ENCODE data around the gene SH2B3. TPM values are rescaled to one million over a fixed set of nuclear protein-coding genes. Genes with fewer than 3 reads are reported as not detected.
"Not testable (repeated sequence)": the region's sequence is repeated elsewhere in the genome, so short reads cannot be mapped to it uniquely, and the experiment has no call there.

The SH2B3 gene
- total and polyA plus RNA-seq, 7 experiments from 2014 or later, result 3.5 to 71.4 (median 19.7) TPM

DNA sequence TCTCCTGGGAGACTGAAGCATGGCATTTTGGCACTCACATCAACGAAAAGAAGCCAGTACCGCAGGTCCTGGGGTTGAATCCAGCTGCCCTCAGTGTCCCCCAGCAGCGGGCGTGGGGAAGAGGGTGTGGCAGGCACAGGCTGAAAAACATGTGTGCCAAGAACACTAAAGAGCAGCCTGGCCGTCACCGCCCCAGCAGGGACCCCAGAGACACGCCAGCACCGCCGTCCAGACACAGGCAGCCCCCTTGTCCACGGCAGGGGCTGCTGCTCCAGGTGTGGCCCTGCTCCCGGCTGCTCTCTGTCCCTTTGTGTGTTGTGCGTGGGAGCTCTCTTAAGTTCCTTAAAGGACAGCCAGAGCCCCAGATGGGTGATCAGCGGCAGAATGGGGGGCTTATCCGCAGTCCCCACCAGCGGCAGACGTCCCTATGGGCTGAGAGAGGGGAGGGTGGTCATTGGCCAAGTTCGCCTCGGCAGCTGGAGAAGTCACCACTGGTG, 37.4 kb upstream of the SH2B3 start:
- Histone ChIP-seq H3K4me1 (ENCODE audit: control insufficient read depth in 2 of 2, insufficient read depth in 2 of 2, low read length in 2 of 2) (peaks cover 14 to 19% of the 10 kb centered on the region in 2 donors), H3K9me3 (ENCODE audit: control insufficient read depth in 2 of 3, low read length in 3 of 3) (no peaks in the 10 kb centered on the region), H3K27me3 (ENCODE audit: control insufficient read depth in 2 of 2, insufficient read depth in 2 of 2, low read length in 2 of 2) (no peaks in the 10 kb centered on the region), H3K4me3 (ENCODE audit: low read length) (peak overlapping the region; percentile 81), H3K36me3 (ENCODE audit: control insufficient read depth in 2 of 3, insufficient read depth in 3 of 3, low read length in 3 of 3) (no peaks in the 10 kb centered on the region), H3K27ac (ENCODE audit: low read depth, low read length) (peak overlapping the region; percentile 56)
- ChIA-PET CTCF (no interaction called here), POLR2A (interaction anchor here (0.6 kb wide), 1 partner anchor 1012 kb away, joined by 4 read pairs; no protein-coding TSS in a partner anchor)
- DNase-seq (peak in 4 of 9 donors; percentile 3 to 20 (median 12)), ATAC-seq (peak; percentile 18)
- H3K9me3 Mint-ChIP-seq, result no peaks in the 10 kb centered on the region
- H3K27ac Mint-ChIP-seq, result peak overlapping the region in 4 of 9 donors; percentile 47 to 80 (median 56)
- peaks cover 15 to 32% (median 24%) of the 10 kb centered on the region in 7 donors for H3K4me1 Mint-ChIP-seq
- peaks cover 0 to 26% (median 0%) of the 10 kb centered on the region in 5 donors for H3K27me3 Mint-ChIP-seq
- peak overlapping the region; percentile 69 to 88 (median 82) for H3K4me3 Mint-ChIP-seq
- peaks cover 0 to 10% (median 0%) of the 10 kb centered on the region in 5 donors for H3K36me3 Mint-ChIP-seq
- intact Hi-C loops (cut with micrococcal nuclease), result loop anchor here in 1 of 2 donors (2.0 to 5.0 kb wide), 2 partner anchors 36 to 1039 kb away; partner anchors contain the start of genes RPL6 and SH2B3

DNA sequence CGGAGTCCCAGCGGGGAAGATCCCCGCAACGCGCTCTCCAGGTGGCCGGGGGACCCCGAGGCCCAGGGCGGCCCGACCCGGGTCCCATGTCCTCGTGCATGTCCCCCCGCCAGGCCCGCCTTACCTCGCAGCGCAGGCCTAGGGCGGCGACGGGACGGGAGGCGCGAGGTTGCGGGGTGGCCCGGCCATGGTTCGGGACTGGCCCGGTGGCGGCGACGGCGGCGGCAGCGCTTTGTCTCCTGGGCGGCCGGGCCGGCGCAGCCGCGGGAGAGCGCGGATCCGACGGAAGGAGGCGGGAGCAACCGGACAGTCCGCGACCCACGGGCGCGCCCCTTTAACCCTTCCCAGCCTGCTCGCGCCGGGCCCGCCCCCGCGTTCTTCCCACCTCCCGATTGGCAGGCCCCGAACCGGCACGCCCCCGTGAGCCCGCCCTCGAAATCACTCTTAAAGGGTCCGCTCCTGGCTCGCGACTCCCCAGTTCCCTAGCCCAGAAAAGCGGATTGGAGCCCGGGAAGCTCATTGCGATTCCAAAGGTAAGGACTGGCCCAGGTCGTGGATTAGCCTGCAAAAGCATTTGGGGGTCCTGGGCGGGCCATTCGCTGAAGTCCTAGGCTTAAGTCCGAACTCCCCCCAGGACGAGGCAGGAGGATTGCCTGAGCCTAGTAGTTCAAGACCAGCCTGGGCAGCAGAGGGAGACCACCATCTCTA, 36.8 kb upstream of the SH2B3 start, which contains the start of gene PHETA1:
Gene PHETA1, minus strand, starts transcription at position 308 of the 708 bp plus-strand sequence. CDS start 5,668 bp downstream, outside the sequence.
- Mint-ChIP-seq H3K4me3 (peak within 1 kb of the TSS; percentile 79 to 90 (median 86)), H3K4me1 (peaks cover 15 to 32% (median 24%) of the 10 kb centered on the region in 7 donors), H3K27me3 (peaks cover 0 to 26% (median 0%) of the 10 kb centered on the region in 5 donors), H3K36me3 (peaks cover 0 to 4% (median 0%) of the 10 kb centered on the region in 5 donors), H3K27ac (peak within 1 kb of the TSS in 6 of 9 donors; percentile 53 to 80 (median 67)), H3K9me3 (no peaks in the 10 kb centered on the region)
- Histone ChIP-seq H3K4me1 (ENCODE audit: control insufficient read depth in 2 of 2, insufficient read depth in 2 of 2, low read length in 2 of 2) (peaks cover 14 to 19% of the 10 kb centered on the region in 2 donors), H3K36me3 (ENCODE audit: control insufficient read depth in 2 of 3, insufficient read depth in 3 of 3, low read length in 3 of 3) (no peaks in the 10 kb centered on the region), H3K27ac (ENCODE audit: low read depth, low read length) (peak within 1 kb of the TSS; percentile 56), H3K4me3 (ENCODE audit: low read length) (peak within 1 kb of the TSS; percentile 81), H3K9me3 (ENCODE audit: control insufficient read depth in 2 of 3, low read length in 3 of 3) (no peaks in the 10 kb centered on the region), H3K27me3 (ENCODE audit: control insufficient read depth in 2 of 2, insufficient read depth in 2 of 2, low read length in 2 of 2) (no peaks in the 10 kb centered on the region)
- CTCF ChIA-PET, result no interaction called here
- POLR2A ChIA-PET, result interaction anchor here (0.6 kb wide), 1 partner anchor 1011 kb away, joined by 4 read pairs; no protein-coding TSS in a partner anchor
- intact Hi-C loops (cut with micrococcal nuclease), result loop anchor here in 1 of 2 donors (1.0 to 5.0 kb wide), 3 partner anchors 36 to 1038 kb away; partner anchors contain the start of genes ATXN2, RPL6 and SH2B3
- peak; percentile 34 to 88 (median 55) for DNase-seq
- ATAC-seq, result peak; percentile 96

DNA sequence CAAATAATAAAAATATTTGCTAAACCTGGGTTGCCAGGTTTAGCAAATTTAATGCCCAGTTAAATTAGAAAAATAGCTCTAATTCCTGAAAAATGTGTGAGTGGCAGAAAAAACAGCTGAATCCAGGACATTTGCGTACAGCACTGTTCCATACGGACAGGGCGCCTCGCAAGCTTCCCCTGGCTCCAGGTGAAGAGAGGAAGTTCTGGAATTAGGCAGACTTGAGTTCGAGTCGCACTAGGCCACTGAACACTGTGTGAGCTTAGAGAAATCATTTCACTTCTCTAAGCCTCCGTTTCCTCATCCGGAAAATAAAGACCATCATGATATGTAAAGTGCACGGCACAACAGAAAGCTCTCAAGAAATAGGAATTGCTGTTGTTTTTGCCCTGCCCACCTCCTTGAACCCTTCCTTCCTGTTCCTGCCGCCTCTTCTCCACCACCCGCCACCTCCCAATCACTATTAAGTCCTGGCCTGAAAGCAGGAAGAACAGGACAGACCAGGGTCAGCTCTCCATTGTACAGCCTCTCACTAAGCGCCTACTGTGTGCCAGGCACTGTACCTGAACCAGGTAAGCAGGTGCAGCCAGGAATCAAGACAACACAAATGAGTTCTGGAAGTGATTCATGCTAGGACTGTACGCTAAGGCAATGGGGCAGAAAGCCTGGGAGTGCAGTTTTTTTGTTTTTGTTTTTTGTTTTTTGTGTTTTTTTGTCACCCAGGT, 36.1 kb upstream of the SH2B3 start:
- Histone ChIP-seq H3K4me1 (ENCODE audit: control insufficient read depth in 2 of 2, insufficient read depth in 2 of 2, low read length in 2 of 2) (peaks cover 14 to 19% of the 10 kb centered on the region in 2 donors), H3K9me3 (ENCODE audit: control insufficient read depth in 2 of 3, low read length in 3 of 3) (no peaks in the 10 kb centered on the region), H3K36me3 (ENCODE audit: control insufficient read depth in 2 of 3, insufficient read depth in 3 of 3, low read length in 3 of 3) (no peaks in the 10 kb centered on the region), H3K27me3 (ENCODE audit: control insufficient read depth in 2 of 2, insufficient read depth in 2 of 2, low read length in 2 of 2) (no peaks in the 10 kb centered on the region), H3K27ac (ENCODE audit: low read depth, low read length) (peak overlapping the region; percentile 56), H3K4me3 (ENCODE audit: low read length) (peak overlapping the region; percentile 81)
- intact Hi-C loops (cut with micrococcal nuclease), result loop anchor here in 1 of 2 donors (1.0 to 5.0 kb wide), 3 partner anchors 35 to 1038 kb away; partner anchors contain the start of genes ATXN2, RPL6 and SH2B3
- CTCF ChIA-PET, result no interaction called here
- peaks cover 15 to 33% (median 24%) of the 10 kb centered on the region in 7 donors for H3K4me1 Mint-ChIP-seq
- H3K27me3 Mint-ChIP-seq, result peaks cover 0 to 26% (median 0%) of the 10 kb centered on the region in 5 donors
- POLR2A ChIA-PET, result no interaction called here
- H3K4me3 Mint-ChIP-seq, result peak overlapping the region; percentile 79 to 90 (median 86)
- H3K9me3 Mint-ChIP-seq, result no peaks in the 10 kb centered on the region
- DNase-seq (no peak), ATAC-seq (no peak)
- H3K36me3 Mint-ChIP-seq, result peaks cover 0 to 4% (median 0%) of the 10 kb centered on the region in 5 donors
- H3K27ac Mint-ChIP-seq, result peak overlapping the region in 4 of 9 donors; percentile 22 to 72 (median 55)

DNA sequence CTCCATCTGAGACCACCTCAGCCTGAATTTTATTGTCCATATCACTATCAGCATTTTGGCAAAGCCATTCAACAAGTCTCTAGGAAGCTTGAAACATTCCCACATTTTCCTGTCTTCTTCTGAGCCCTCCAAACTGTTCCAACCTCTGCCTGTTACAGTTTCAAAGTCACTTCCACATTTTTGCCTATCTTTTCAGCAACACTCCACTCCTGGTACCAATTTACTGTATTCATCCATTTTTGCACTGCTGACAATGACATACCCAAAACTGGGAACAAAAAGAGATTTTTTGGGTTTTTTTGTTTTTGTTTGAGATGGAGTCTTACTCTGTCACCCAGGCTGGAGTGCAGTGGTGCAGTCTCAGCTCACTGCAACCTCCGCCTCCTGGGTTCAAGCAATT, 32.5 kb upstream of the SH2B3 start:
- H3K36me3 ChIP-seq (ENCODE audit: control insufficient read depth in 2 of 3, insufficient read depth in 3 of 3, low read length in 3 of 3); H3K4me3 ChIP-seq (ENCODE audit: low read length); intact Hi-C loops (cut with micrococcal nuclease); H3K27me3 ChIP-seq (ENCODE audit: control insufficient read depth in 2 of 2, insufficient read depth in 2 of 2, low read length in 2 of 2); H3K27ac Mint-ChIP-seq; H3K27ac ChIP-seq (ENCODE audit: low read depth, low read length); H3K9me3 Mint-ChIP-seq; H3K9me3 ChIP-seq (ENCODE audit: control insufficient read depth in 2 of 3, low read length in 3 of 3); H3K36me3 Mint-ChIP-seq; POLR2A ChIA-PET; DNase-seq; ATAC-seq; H3K27me3 Mint-ChIP-seq: not testable (repeated sequence)
- peaks cover 13% of the 10 kb centered on the region in 2 donors for H3K4me1 ChIP-seq (ENCODE audit: control insufficient read depth in 2 of 2, insufficient read depth in 2 of 2, low read length in 2 of 2)
- CTCF ChIA-PET, result interaction anchor here (0.7 kb wide), 1 partner anchor 297 kb away, joined by 3 read pairs; no protein-coding TSS in a partner anchor
- peaks cover 0 to 17% (median 9%) of the 10 kb centered on the region in 7 donors for H3K4me1 Mint-ChIP-seq
- peak overlapping the region in 1 of 10 donors; percentile 4 for H3K4me3 Mint-ChIP-seq

DNA sequence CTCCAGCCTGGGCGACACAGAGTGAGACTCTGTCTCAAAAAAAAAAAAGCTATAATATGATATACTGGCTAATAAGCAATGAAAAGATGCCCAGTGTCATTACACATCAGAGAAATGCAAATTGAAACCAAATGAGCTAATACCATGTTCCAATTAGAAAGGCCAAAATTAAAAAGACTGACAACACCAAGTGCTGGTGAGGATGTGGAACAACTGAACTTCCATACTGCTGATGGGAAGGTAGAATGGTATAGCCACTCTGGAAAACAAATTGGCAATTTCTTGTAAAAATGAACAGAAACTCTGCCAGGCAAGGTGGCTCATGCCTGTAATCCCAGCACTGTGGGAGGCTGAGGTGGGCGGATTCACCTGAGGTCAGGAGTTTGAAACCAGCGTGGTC, 28.3 kb upstream of the SH2B3 start:
- Histone ChIP-seq H3K4me3 (ENCODE audit: low read length) (no peak overlapping the region), H3K27me3 (ENCODE audit: control insufficient read depth in 2 of 2, insufficient read depth in 2 of 2, low read length in 2 of 2) (no peaks in the 10 kb centered on the region), H3K36me3 (ENCODE audit: control insufficient read depth in 2 of 3, insufficient read depth in 3 of 3, low read length in 3 of 3) (no peaks in the 10 kb centered on the region), H3K4me1 (ENCODE audit: control insufficient read depth in 2 of 2, insufficient read depth in 2 of 2, low read length in 2 of 2) (no peaks in the 10 kb centered on the region), H3K27ac (ENCODE audit: low read depth, low read length) (no peak overlapping the region), H3K9me3 (ENCODE audit: control insufficient read depth in 2 of 3, low read length in 3 of 3) (no peaks in the 10 kb centered on the region)
- no peak overlapping the region for H3K4me3 Mint-ChIP-seq
- ChIA-PET POLR2A (no interaction called here), CTCF (interaction anchor here (0.6 kb wide), 1 partner anchor 296 kb away, joined by 9 read pairs; no protein-coding TSS in a partner anchor)
- peaks cover 0 to 16% (median 0%) of the 10 kb centered on the region in 5 donors for H3K27me3 Mint-ChIP-seq
- peak overlapping the region in 1 of 9 donors; percentile 29 for H3K27ac Mint-ChIP-seq
- peaks cover 0 to 1% (median 0%) of the 10 kb centered on the region in 5 donors for H3K36me3 Mint-ChIP-seq
- intact Hi-C loops (cut with micrococcal nuclease), result no loop called here
- ATAC-seq (no peak), DNase-seq (no peak)
- peaks cover 0 to 4% (median 2%) of the 10 kb centered on the region in 11 donors for H3K9me3 Mint-ChIP-seq
- H3K4me1 Mint-ChIP-seq, result peaks cover 0 to 2% (median 0%) of the 10 kb centered on the region in 7 donors

DNA sequence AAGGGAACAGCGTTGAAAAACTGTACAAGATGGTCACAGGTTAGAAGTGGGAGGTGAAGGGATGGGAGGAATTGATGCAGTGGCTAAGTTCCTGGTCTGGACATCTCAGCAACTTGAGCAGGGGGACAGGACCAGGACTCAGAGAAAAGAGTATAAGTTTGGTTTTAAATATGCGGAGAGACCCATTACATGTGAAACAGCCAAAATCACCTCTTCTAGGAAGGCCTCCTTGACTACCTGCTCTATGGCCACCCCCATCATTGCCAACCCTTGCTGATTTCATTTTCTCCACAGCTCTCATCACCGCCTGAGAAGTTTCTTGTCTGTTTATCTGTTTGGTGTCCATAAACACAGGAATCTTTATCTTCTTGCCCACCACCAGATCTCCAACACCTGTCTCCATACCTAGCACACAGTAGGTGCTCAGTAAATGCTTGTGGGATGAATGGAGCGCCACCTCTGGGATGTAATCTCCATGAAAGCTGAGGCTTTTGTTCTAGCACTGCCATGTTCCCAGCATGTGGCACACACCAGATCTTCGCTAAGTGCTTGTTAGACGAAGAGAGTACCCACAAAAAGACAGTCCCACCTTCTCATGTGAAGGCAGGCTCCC, 25.7 kb upstream of the SH2B3 start:
- H3K4me3 ChIP-seq (ENCODE audit: low read length), result no peak overlapping the region
- peak overlapping the region in 1 of 9 donors; percentile 55 for H3K27ac Mint-ChIP-seq
- ChIA-PET POLR2A (no interaction called here), CTCF (interaction anchor here (0.7 kb wide), 1 partner anchor 359 kb away, joined by 3 read pairs; no protein-coding TSS in a partner anchor)
- H3K27me3 ChIP-seq (ENCODE audit: control insufficient read depth in 2 of 2, insufficient read depth in 2 of 2, low read length in 2 of 2), result no peaks in the 10 kb centered on the region
- peaks cover 0 to 12% (median 0%) of the 10 kb centered on the region in 5 donors for H3K27me3 Mint-ChIP-seq
- no peaks in the 10 kb centered on the region for H3K9me3 ChIP-seq (ENCODE audit: control insufficient read depth in 2 of 3, low read length in 3 of 3)
- no peaks in the 10 kb centered on the region for H3K4me1 ChIP-seq (ENCODE audit: control insufficient read depth in 2 of 2, insufficient read depth in 2 of 2, low read length in 2 of 2)
- H3K4me1 Mint-ChIP-seq, result peaks cover 0 to 3% (median 0%) of the 10 kb centered on the region in 7 donors
- intact Hi-C loops (cut with micrococcal nuclease), result no loop called here
- peaks cover 0 to 1% (median 0%) of the 10 kb centered on the region in 5 donors for H3K36me3 Mint-ChIP-seq
- no peaks in the 10 kb centered on the region for H3K36me3 ChIP-seq (ENCODE audit: control insufficient read depth in 2 of 3, insufficient read depth in 3 of 3, low read length in 3 of 3)
- H3K27ac ChIP-seq (ENCODE audit: low read depth, low read length), result no peak overlapping the region
- DNase-seq (no peak), ATAC-seq (no peak)
- H3K9me3 Mint-ChIP-seq, result peaks cover 0 to 4% (median 2%) of the 10 kb centered on the region in 11 donors
- no peak overlapping the region for H3K4me3 Mint-ChIP-seq
